Endothelial cell (in vitro differentiated cells): ENCODE data around the gene IQUB. TPM values are rescaled to one million over a fixed set of nuclear protein-coding genes. Genes with fewer than 3 reads are reported as not detected.
"Not testable (repeated sequence)": the region's sequence is repeated elsewhere in the genome, so short reads cannot be mapped to it uniquely, and the experiment has no call there.

Experiments used
- DNase-seq: peaks from one replicate; pipeline ENCODE4 v3.0.0; 2021; ENCODE audit warnings: low spot score
- H3K27ac Mint-ChIP-seq: one replicate; pipeline ENCODE4 v1.8.0; 2021; ENCODE audit warnings: mixed read lengths, inconsistent platforms; ENCODE audit not compliant: unreplicated experiment
- H3K27me3 Mint-ChIP-seq: one replicate; pipeline ENCODE4 v1.8.0; 2021; ENCODE audit warnings: mild to moderate bottlenecking, moderate library complexity, mixed read lengths, inconsistent platforms; ENCODE audit not compliant: unreplicated experiment
- H3K36me3 Mint-ChIP-seq: one replicate; pipeline ENCODE4 v1.8.0; 2021; ENCODE audit warnings: mild to moderate bottlenecking, low read depth, mixed read lengths, inconsistent platforms; ENCODE audit not compliant: unreplicated experiment
- H3K4me1 Mint-ChIP-seq: one replicate; pipeline ENCODE4 v1.8.0; 2021; ENCODE audit warnings: mild to moderate bottlenecking, mixed read lengths, inconsistent platforms; ENCODE audit not compliant: unreplicated experiment
- H3K4me3 Mint-ChIP-seq: one replicate; pipeline ENCODE4 v1.8.0; 2021; ENCODE audit warnings: mild to moderate bottlenecking, mixed read lengths, inconsistent platforms; ENCODE audit not compliant: unreplicated experiment
- H3K9me3 Mint-ChIP-seq: one replicate; pipeline ENCODE4 v1.8.0; 2021; ENCODE audit warnings: mixed read lengths, inconsistent platforms; ENCODE audit not compliant: unreplicated experiment
- total RNA-seq: library from RNA; stranded (reverse); fragmentation: NEBNext Ultra II Directional; extraction: Animal tissue kit (Norgen Biotek cat#: 25700); gene quantifications from one replicate; pipeline ENCODE4 v1.2.1, GENCODE V29; 2021; ENCODE audit not compliant: unreplicated experiment
- TF ChIP-seq, protein P1 (sequence below): fragments of 200-600 bp; sonication (generic); IDR thresholded peaks from one replicate; pipeline ENCODE4 v1.5.0; 2021; ENCODE audit warnings: antibody characterized with exemption; ENCODE audit not compliant: unreplicated experiment

Gene IQUB
- total RNA-seq, 1 donor from 2014 or later = 0.49 TPM

DNA sequence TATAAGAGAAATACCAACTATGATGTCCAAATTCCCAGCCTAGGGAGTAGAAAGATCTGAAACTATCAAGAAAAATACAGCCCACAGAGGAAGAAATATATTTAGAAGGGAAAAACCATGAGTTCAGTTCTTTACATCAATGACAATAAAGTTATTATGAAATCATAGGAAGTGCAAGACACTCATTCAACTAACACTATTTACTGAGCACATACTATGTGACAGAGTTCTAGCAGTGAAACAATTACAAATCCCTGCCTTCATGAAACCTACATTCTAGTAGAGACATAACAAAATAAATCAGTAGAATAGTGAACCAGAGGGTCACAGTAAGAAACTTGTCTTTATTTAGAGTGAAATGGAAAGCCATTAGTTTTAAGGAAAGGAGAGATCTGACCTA lies 21.1 kb upstream of the IQUB start:
- no peaks in the 10 kb centered on the region for H3K27me3 Mint-ChIP-seq
- no peak overlapping the region for H3K4me3 Mint-ChIP-seq
- DNase-seq = no peak
- no peak overlapping the region for H3K27ac Mint-ChIP-seq
- TF ChIP-seq, protein P1, sequence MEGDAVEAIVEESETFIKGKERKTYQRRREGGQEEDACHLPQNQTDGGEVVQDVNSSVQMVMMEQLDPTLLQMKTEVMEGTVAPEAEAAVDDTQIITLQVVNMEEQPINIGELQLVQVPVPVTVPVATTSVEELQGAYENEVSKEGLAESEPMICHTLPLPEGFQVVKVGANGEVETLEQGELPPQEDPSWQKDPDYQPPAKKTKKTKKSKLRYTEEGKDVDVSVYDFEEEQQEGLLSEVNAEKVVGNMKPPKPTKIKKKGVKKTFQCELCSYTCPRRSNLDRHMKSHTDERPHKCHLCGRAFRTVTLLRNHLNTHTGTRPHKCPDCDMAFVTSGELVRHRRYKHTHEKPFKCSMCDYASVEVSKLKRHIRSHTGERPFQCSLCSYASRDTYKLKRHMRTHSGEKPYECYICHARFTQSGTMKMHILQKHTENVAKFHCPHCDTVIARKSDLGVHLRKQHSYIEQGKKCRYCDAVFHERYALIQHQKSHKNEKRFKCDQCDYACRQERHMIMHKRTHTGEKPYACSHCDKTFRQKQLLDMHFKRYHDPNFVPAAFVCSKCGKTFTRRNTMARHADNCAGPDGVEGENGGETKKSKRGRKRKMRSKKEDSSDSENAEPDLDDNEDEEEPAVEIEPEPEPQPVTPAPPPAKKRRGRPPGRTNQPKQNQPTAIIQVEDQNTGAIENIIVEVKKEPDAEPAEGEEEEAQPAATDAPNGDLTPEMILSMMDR = no peak
- no peaks in the 10 kb centered on the region for H3K4me1 Mint-ChIP-seq
- no peaks in the 10 kb centered on the region for H3K9me3 Mint-ChIP-seq
- peaks cover 14% of the 10 kb centered on the region for H3K36me3 Mint-ChIP-seq

DNA sequence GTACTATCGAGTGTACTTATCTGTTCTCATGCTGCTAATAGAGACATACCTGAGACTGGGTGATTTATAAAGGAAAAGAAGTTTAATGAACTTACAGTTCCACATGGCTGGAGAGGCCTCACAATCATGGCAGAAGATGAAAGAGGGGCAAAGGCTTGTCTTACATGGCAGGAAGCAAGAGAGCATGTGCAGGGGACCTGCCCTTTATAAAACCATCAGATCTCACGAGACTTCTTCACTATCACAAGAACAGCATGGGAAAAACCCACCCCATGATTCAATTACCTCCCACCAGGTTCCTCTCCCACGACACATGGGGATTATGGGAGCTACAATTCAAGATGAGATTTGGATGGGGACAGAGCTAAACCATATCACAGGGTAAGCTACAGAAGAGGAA lies 18.8 kb upstream of the IQUB start:
- Mint-ChIP-seq H3K27ac (no peak overlapping the region), H3K4me1 (no peaks in the 10 kb centered on the region), H3K4me3 (no peak overlapping the region), H3K9me3 (no peaks in the 10 kb centered on the region), H3K36me3 (peaks cover 18% of the 10 kb centered on the region), H3K27me3 (no peaks in the 10 kb centered on the region)
- no peak for DNase-seq
- TF ChIP-seq, protein P1 = no peak

DNA sequence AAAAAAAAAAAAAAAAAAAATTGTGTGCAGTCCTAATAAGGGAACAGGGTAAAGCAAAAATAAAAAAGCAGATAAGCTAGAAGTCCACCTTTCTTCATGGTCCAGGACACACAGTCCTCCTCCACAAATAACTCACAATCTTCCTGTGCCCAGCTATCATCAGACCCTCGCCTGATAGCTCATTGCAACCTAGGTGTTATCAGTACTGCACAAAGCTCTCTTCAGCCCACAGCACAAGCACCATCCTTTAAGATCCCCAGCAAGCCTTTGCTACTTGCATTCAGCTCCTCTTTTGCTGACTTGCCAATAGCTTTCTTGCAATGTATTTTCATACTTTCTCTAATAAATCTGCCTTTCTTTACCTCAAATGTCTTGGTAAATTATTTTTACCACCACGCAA lies 18.2 kb upstream of the IQUB start:
- TF ChIP-seq, protein P1 = no peak

DNA sequence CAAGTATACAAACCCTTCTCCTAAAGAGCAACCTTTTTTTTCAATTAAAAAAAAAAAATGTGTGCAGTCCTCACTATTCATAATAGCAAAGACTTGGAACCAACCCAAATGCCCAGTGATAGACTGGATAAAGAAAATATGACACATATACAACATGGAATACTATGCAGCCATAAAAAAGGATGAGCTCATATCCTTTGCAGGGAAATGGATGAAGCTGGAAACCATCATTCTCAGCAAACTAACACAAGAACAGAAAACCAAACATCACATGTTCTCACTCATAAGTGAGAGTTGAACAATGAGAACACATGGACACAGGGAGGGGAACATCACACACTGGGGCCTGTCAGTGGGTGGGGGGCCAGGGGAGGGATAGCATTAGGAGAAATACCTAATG lies 17.7 kb upstream of the IQUB start:
- H3K4me3 Mint-ChIP-seq, H3K27ac Mint-ChIP-seq, H3K4me1 Mint-ChIP-seq, H3K27me3 Mint-ChIP-seq, DNase-seq, H3K9me3 Mint-ChIP-seq: not testable (repeated sequence)
- H3K36me3 Mint-ChIP-seq = peaks cover 18% of the 10 kb centered on the region

More for the DNA sequence above, 18.2 kb upstream of the IQUB start:
- H3K27me3 Mint-ChIP-seq = no peaks in the 10 kb centered on the region
- H3K4me1 Mint-ChIP-seq = no peaks in the 10 kb centered on the region
- DNase-seq = no peak
- H3K36me3 Mint-ChIP-seq = peaks cover 18% of the 10 kb centered on the region
- no peak overlapping the region for H3K27ac Mint-ChIP-seq
- H3K9me3 Mint-ChIP-seq = no peaks in the 10 kb centered on the region
- H3K4me3 Mint-ChIP-seq = peak overlapping the region; percentile 14

DNA sequence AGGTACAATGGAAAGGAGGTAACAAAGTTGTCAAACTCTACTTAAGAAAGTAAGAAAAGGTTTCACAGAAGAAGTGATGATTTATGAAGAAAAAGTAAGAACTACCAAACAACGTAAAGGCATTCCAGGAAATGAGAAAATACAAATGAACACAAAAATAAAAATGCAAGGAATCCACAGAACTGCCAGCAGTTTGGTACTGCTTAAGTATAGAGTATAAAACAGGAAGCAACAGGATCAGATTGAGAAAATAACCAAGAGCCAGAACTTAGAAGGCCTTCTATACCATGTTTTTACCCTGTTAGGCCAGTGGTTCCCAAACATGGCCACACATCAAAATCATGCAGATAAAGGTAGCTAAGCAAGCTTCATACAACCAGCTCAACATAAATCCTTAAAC lies 14.0 kb upstream of the IQUB start:
- DNase-seq = no peak
- TF ChIP-seq, protein P1 = no peak
- H3K36me3 Mint-ChIP-seq = peaks cover 18% of the 10 kb centered on the region
- H3K27ac Mint-ChIP-seq = no peak overlapping the region
- H3K4me1 Mint-ChIP-seq = no peaks in the 10 kb centered on the region
- H3K27me3 Mint-ChIP-seq = no peaks in the 10 kb centered on the region
- no peak overlapping the region for H3K4me3 Mint-ChIP-seq
- no peaks in the 10 kb centered on the region for H3K9me3 Mint-ChIP-seq

DNA sequence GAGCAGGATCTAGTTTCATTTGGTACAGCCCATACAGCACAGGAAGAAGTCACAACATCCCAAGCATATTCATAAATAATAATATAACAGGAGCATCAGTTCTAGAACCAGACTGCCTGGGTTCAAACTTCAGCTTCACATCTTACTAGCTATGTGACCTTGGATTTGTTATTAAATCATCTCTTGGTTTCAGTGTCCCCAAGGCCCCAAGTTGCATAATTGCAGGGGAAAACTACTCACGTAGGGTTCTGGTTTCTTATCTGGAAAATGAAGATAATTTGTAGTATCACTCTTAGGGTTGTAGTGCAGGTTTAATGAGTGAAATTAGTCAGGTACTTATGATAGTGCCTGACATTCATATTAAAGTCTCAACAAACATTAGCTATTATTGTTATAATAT lies 5.5 kb upstream of the IQUB start:
- Mint-ChIP-seq H3K36me3 (no peaks in the 10 kb centered on the region), H3K27me3 (no peaks in the 10 kb centered on the region), H3K4me3 (no peak overlapping the region), H3K4me1 (no peaks in the 10 kb centered on the region), H3K9me3 (no peaks in the 10 kb centered on the region), H3K27ac (no peak overlapping the region)
- TF ChIP-seq, protein P1 = no peak
- DNase-seq = no peak
